Smooth muscle cell (in vitro differentiated cells): ENCODE measurements around the gene ATP8A1. TPM values are rescaled to one million over a fixed set of nuclear protein-coding genes. Genes with fewer than 3 reads are reported as not detected.

Experiments used
- DNase-seq: peaks from one replicate; lab custom pipeline; 2025; ENCODE audit not compliant: unreplicated experiment; lab: John Stamatoyannopoulos, UW
- H2AFZ ChIP-seq: fragments of 200-600 bp; sonication (generic); 2 replicates; pipeline ENCODE4 v1.6.0; 2016; ENCODE audit warnings: antibody characterized with exemption, low read depth, mild to moderate bottlenecking
- H3F3A ChIP-seq: fragments of 200-600 bp; sonication (generic); 2 replicates; pipeline ENCODE4 v1.6.0; 2017; ENCODE audit warnings: antibody characterized with exemption, low read depth
- H3K27ac ChIP-seq: fragments of 200-600 bp; sonication (generic); 2 replicates; pipeline ENCODE4 v1.5.1; 2016; ENCODE audit warnings: low read depth, mild to moderate bottlenecking
- H3K27me3 ChIP-seq: fragments of 200-600 bp; sonication (generic); 2 replicates; pipeline ENCODE4 v1.6.1; 2016; ENCODE audit warnings: low read depth, mild to moderate bottlenecking
- H3K36me3 ChIP-seq: fragments of 200-600 bp; sonication (generic); 2 replicates; pipeline ENCODE4 v1.5.1; 2016; ENCODE audit warnings: low read depth
- H3K4me1 ChIP-seq: fragments of 200-600 bp; sonication (generic); 2 replicates; pipeline ENCODE4 v1.5.1; 2016; ENCODE audit warnings: low read depth
- H3K4me2 ChIP-seq: fragments of 200-600 bp; sonication (generic); 2 replicates; pipeline ENCODE4 v1.6.0; 2016; ENCODE audit warnings: mild to moderate bottlenecking
- H3K4me3 ChIP-seq: fragments of 200-600 bp; sonication (generic); 2 replicates; pipeline ENCODE4 v1.5.1; 2016; ENCODE audit warnings: mild to moderate bottlenecking
- H3K79me2 ChIP-seq: fragments of 200-600 bp; sonication (generic); 2 replicates; pipeline ENCODE4 v1.6.0; 2016; ENCODE audit warnings: low read depth, mild to moderate bottlenecking
- H3K9ac ChIP-seq: fragments of 200-600 bp; sonication (generic); 2 replicates; pipeline ENCODE4 v1.6.0; 2016; ENCODE audit warnings: low read depth
- H3K9me3 ChIP-seq: fragments of 200-600 bp; sonication (generic); replicated peaks from 2 replicates; pipeline ENCODE4 v1.5.1; 2016; ENCODE audit warnings: low read depth
- H4K20me1 ChIP-seq: fragments of 200-600 bp; sonication (generic); 2 replicates; pipeline ENCODE4 v1.6.0; 2016; ENCODE audit warnings: low read depth
- CTCF ChIP-seq: fragments of 200-600 bp; sonication (generic); IDR thresholded peaks from 2 replicates; pipeline ENCODE4 v1.5.1; 2017; ENCODE audit warnings: borderline replicate concordance, mild to moderate bottlenecking, antibody characterized with exemption; ENCODE audit not compliant: insufficient read depth, poor library complexity, severe bottlenecking
- WGBS: methylation state at CpG from one replicate; pipeline ENCODE4 v1.1.7; 2016; ENCODE audit warnings: low lambda C conversion rate; 5-methylcytosine and 5-hydroxymethylcytosine counted together
- polyA plus RNA-seq: library from polyadenylated mRNA; unstranded; fragments of >200 nt; fragmentation: Nextera tagmentation; extraction: Ambion mirVana; gene quantifications from 2 replicates; pipeline ENCODE4 v1.2.1, GENCODE V29; 2016
- total RNA-seq: library from RNA; depleted of rRNA; stranded (reverse); fragments of >200 nt; gene quantifications from 2 replicates; pipeline ENCODE4 v1.2.3, GENCODE V29; 2014

Gene ATP8A1
- total RNA-seq (1.4 and 1.8 TPM in 2 replicates), polyA plus RNA-seq (0.90 TPM in 1 of 2 replicates, not detected in the other)

- WGBS, result under 1% methylated on average over 54 of the region's 74 CpGs
These were observed at the start of gene ATP8A1 for GRCh38 chr4:42656944-42657792. Gene ATP8A1, minus strand, starts transcription at chr4:42657105. Its CDS starts 232 bp downstream, at chr4:42656873.

GRCh38 chr4:42706086-42706485 lies 49.2 kb upstream of the ATP8A1 start:
- WGBS, result 93% methylated on average over 4 of the region's 4 CpGs
- Histone ChIP-seq H3K36me3 (no peaks in the 10 kb centered on the region), H3K9ac (no peak overlapping the region), H3K9me3 (no peaks in the 10 kb centered on the region), H3K27ac (no peak overlapping the region), H3K4me1 (no peaks in the 10 kb centered on the region), H4K20me1 (no peaks in the 10 kb centered on the region), H3F3A (no peaks in the 10 kb centered on the region), H3K79me2 (no peaks in the 10 kb centered on the region), H3K4me2 (no peak overlapping the region), H3K4me3 (no peak overlapping the region), H2AFZ (no peak overlapping the region), H3K27me3 (no peaks in the 10 kb centered on the region)
- no peak for DNase-seq
- no peak for TF ChIP-seq CTCF

More at GRCh38 chr4:42656944-42657792, at the start of gene ATP8A1:
- no peak for TF ChIP-seq CTCF
- Histone ChIP-seq H3K4me3 (peak within 1 kb of the TSS; percentile 82), H3K9me3 (no peaks in the 10 kb centered on the region), H3K79me2 (no peaks in the 10 kb centered on the region), H3K27me3 (no peaks in the 10 kb centered on the region), H3K9ac (peak within 1 kb of the TSS; percentile 98), H3K4me2 (peak within 1 kb of the TSS; percentile 99), H4K20me1 (no peaks in the 10 kb centered on the region), H3F3A (peaks cover 12% of the 10 kb centered on the region), H2AFZ (peak within 1 kb of the TSS; percentile 100), H3K4me1 (peaks cover 8% of the 10 kb centered on the region), H3K36me3 (no peaks in the 10 kb centered on the region), H3K27ac (peak within 1 kb of the TSS; percentile 94)
- DNase-seq, result peak; percentile 90

GRCh38 chr4:42703813-42704212 lies 46.9 kb upstream of the ATP8A1 start:
- WGBS, result 91% methylated on average over 5 of the region's 5 CpGs
- no peaks in the 10 kb centered on the region for H3K79me2 ChIP-seq
- DNase-seq, result no peak
- H4K20me1 ChIP-seq, result no peaks in the 10 kb centered on the region
- no peaks in the 10 kb centered on the region for H3K27me3 ChIP-seq
- no peaks in the 10 kb centered on the region for H3K36me3 ChIP-seq
- no peak overlapping the region for H3K9ac ChIP-seq
- H2AFZ ChIP-seq, result no peak overlapping the region
- no peak for TF ChIP-seq CTCF
- H3K4me3 ChIP-seq, result no peak overlapping the region
- no peak overlapping the region for H3K27ac ChIP-seq
- no peaks in the 10 kb centered on the region for H3K4me1 ChIP-seq
- no peaks in the 10 kb centered on the region for H3F3A ChIP-seq
- no peak overlapping the region for H3K4me2 ChIP-seq
- H3K9me3 ChIP-seq, result no peaks in the 10 kb centered on the region
